GM10248 (cell line): Measurements from ENCODE around the gene SYK.

Experiments used
- CTCF ChIA-PET: fragments of 300-600 bp; sonication (Branson Sonifier 250); formaldehyde crosslinking; extraction: SDS; loops from one replicate; lab custom pipeline; 2021; ENCODE audit warnings: antibody characterized with exemption; lab: Yijun Ruan, JAX
- POLR2A ChIA-PET: fragments of 350-650 bp; sonication (Branson Sonifier 250); formaldehyde crosslinking; extraction: SDS; loops from one replicate; lab custom pipeline; 2020; ENCODE audit warnings: antibody characterized with exemption; lab: Yijun Ruan, JAX
- DNase-seq: peaks from one replicate; pipeline ENCODE4 v3.0.0; 2012; ENCODE audit errors: extremely low spot score
- TF ChIP-seq, protein P1 (sequence below): IDR thresholded peaks from 2 replicates; pipeline ENCODE4 v1.5.1; 2012; ENCODE audit warnings: mild to moderate bottlenecking, low read depth; ENCODE audit errors: extremely low read depth, missing control alignments, control extremely low read depth

SYK gene

DNA sequence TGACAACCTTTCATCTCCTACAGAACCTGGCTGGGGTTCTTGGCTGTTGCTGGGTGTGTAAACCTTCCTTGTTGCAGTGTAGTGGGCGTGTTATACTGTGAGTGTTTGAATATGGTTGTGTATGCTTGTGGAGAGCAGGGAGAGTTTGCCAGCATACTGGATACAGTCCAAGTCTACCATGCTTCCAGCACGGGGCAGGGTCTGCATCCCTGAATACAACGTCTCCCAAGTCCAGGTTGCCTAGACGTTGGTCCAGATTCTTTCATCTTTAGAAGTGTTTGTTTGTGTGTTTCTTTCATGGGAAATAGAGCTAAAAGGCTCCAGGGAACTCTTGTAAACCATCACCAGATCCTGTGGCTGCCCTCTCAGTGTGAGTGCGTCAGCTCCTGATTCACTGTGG lies 46.4 kb downstream of the SYK start:
- DNase-seq, result no peak
- TF ChIP-seq, protein P1, sequence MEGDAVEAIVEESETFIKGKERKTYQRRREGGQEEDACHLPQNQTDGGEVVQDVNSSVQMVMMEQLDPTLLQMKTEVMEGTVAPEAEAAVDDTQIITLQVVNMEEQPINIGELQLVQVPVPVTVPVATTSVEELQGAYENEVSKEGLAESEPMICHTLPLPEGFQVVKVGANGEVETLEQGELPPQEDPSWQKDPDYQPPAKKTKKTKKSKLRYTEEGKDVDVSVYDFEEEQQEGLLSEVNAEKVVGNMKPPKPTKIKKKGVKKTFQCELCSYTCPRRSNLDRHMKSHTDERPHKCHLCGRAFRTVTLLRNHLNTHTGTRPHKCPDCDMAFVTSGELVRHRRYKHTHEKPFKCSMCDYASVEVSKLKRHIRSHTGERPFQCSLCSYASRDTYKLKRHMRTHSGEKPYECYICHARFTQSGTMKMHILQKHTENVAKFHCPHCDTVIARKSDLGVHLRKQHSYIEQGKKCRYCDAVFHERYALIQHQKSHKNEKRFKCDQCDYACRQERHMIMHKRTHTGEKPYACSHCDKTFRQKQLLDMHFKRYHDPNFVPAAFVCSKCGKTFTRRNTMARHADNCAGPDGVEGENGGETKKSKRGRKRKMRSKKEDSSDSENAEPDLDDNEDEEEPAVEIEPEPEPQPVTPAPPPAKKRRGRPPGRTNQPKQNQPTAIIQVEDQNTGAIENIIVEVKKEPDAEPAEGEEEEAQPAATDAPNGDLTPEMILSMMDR, result no peak
- ChIA-PET CTCF (interaction anchor here (1.3 to 2.0 kb wide), 4 partner anchors 10 to 21 kb away, joined by 4 to 5 read pairs (median 5); no protein-coding TSS in a partner anchor), POLR2A (no interaction called here)

DNA sequence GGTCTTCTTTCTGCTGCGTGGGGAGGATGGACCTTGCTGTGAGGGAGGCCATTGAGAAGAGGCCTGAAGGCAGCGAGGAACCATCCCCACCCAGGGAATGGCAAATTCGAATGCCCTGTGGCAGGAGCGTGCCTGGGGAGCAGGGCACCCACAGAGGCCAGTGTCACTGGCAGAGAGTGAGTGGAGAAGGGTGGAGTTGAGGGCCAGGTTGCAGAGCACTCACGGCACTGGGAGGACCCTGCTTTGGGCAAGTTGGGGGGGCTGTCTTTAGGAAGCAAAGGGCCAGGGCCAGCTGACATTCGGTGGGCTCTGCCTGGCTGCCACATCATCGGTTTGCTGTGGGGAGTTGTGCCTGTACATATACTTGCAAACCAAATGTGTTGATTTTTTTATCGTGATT lies 47.2 kb downstream of the SYK start:
- DNase-seq, result no peak
- TF ChIP-seq, protein P1, result no peak
- ChIA-PET CTCF (interaction anchor here (1.4 kb wide), 1 partner anchor 10 kb away, joined by 5 read pairs; no protein-coding TSS in a partner anchor), POLR2A (no interaction called here)

DNA sequence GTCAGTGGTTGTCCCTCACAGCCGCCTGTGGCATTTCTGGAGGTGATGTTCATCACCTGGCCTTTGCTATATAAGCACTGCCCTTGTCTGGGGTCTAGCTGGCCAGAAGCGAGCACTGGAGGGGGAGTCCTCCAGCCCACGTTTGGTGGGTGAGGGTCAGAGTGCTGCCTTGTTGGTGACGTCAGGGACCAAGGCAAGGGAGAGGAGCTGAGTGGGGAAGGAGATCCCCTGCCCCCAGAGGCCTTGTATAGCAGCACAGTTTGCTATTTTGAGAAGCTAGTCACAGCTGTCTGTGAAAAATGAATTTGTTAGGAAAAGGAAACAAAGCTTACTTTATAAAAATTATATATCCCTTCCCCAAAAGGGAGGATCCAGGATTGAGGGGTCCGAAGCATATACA lies 49.8 kb downstream of the SYK start:
- no peak for DNase-seq
- POLR2A ChIA-PET, result no interaction called here
- TF ChIP-seq, protein P1, result no peak
- CTCF ChIA-PET, result interaction anchor here (1.4 to 1.7 kb wide), 3 partner anchors 9 to 18 kb away, joined by 3 read pairs; no protein-coding TSS in a partner anchor

DNA sequence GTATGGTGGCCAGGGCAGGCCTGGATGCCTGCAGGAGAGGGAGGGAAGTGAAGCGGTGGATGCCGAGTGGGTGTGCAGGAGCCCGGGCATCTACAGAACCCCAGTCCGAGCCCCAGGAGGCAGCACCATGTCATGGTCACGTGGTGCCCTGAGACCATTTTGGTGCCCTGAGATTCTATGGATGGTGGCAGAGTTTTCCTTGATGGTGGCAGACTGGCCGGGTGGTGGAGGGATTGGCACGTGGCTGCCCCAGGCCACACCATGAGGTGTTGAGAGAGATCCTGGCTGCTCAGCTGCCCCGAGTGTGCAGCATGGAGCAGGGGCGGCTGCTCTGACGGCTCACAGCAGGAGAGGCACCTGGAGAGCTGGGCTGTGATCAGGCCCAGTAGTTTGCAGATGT lies 52.3 kb downstream of the SYK start:
- TF ChIP-seq, protein P1, result no peak
- POLR2A ChIA-PET, result no interaction called here
- DNase-seq, result no peak
- CTCF ChIA-PET, result interaction anchor here (1.1 kb wide), 1 partner anchor 17 kb away, joined by 3 read pairs; no protein-coding TSS in a partner anchor

DNA sequence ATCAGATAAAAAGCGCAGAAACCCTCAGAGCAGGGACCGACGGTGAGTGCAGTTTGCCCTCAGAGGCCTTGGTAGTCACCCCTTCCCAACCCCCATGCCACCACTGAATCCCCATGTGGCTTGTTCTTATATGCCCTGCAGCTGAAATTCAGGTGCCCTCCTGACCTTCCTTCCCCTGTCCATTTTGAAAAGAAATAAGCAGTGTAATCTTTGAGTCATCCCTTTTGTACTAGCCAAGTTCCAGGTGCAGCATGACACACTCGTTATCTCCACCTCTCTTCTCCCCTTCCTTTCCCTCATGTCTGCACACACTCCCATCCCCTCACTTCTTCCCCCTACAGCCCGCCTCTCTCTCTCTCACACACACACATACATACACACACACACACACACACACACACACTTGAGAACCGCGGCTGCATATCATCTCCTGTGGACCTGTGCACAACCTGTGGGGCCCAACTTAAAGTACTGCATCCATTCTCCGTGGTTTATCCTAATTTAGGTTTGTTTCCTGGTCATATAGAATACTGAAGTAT lies 53.1 kb downstream of the SYK start:
- DNase-seq, result no peak
- POLR2A ChIA-PET, result no interaction called here
- TF ChIP-seq, protein P1, result no peak
- CTCF ChIA-PET, result interaction anchor here (1.1 kb wide), 1 partner anchor 16 kb away, joined by 3 read pairs; no protein-coding TSS in a partner anchor

DNA sequence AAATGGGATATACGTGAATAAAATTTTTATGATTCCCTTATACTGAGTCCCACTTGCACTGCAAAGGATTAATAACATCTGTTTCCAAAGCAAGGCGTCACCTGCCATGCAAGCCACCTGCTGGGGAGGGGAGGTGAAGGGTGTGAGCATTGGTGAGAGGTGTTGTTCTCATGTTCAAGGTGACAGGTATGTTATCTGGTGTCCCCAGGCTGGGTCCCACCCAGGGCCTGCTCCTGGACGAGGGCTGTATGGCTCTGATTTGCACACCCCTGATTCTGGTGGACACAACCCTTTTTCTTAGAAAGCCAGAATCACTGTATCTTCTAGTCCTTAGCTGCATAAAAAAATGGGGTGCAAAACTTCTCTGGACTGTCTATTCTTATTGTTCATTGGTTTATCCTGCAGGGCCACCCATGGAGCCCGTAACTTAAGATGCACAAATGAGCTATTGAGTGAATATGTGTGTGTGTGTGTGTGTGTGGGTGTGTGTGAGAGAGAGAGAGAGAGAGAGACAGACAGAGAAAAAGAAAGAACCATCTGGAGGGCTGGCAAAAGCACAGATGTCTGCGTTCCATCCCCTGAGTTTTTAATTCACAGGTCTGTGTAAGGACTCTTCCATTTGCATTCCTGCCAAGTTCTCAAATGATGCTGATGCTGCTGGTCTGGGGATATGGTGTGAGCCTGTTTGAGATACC lies 53.7 kb downstream of the SYK start:
- CTCF ChIA-PET, result no interaction called here
- TF ChIP-seq, protein P1, result no peak
- DNase-seq, result no peak
- POLR2A ChIA-PET, result no interaction called here
